Brain microvascular endothelial cell (primary cell): ENCODE data around the gene C1orf174.
A peak's percentile ranks its signal among the peaks of the same experiment; 100 is the strongest.

Experiments
- DNase-seq: peaks from one replicate; pipeline ENCODE4 v3.0.0-alpha.2; 2020
- H3K27ac ChIP-seq: fragments of 250-450 bp; sonication (Bioruptor Pico); 2 replicates; pipeline ENCODE4 v1.5.1; 2020; ENCODE audit warnings: mild to moderate bottlenecking, moderate library complexity
- H3K27me3 ChIP-seq: fragments of 250-450 bp; sonication (Bioruptor Pico); replicated peaks from 2 replicates; pipeline ENCODE4 v1.5.1; 2020; ENCODE audit warnings: mild to moderate bottlenecking
- H3K36me3 ChIP-seq: fragments of 250-450 bp; sonication (Bioruptor Pico); replicated peaks from 2 replicates; pipeline ENCODE4 v1.5.1; 2020; ENCODE audit warnings: mild to moderate bottlenecking
- H3K4me3 ChIP-seq: 2 replicates; pipeline ENCODE4 v1.5.1; 2011; ENCODE audit warnings: low read depth, mild to moderate bottlenecking, control low read depth, low read length, moderate library complexity
- in situ Hi-C: cut with HindIII; loops from 2 replicates; pipeline ENCODE4 v1.10.0; 2017; ENCODE audit warnings: low sequenced_read_pairs, low pct_ligation_motif_present
- TF ChIP-seq, protein P1 (sequence below): IDR thresholded peaks from 2 replicates; pipeline ENCODE4 v1.5.1; 2011; ENCODE audit warnings: low read depth, mild to moderate bottlenecking, moderate library complexity, low read length, control low read depth, inconsistent platforms; ENCODE audit errors: missing control alignments

Gene C1orf174

DNA sequence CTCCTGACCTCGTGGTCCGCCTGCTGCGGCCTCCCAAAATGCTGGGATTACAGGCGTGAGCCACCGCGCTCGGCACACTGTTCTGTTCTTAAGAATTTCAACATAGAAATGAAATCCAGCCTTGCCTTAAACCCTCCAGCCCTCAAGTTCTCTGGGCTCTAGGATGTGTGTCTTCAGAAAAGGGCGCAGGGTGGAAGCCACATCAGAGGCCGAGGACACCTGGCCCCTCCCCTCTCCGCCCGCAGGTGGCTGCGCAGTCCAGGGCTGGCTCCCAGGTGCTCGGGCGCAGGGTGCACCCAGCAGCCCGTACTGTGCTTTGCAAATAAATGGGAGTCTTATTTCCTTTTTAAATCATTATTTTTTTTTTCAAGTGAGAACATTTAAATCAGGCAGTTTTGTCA, 2.0 kb upstream of the C1orf174 start:
- no peak for DNase-seq
- TF ChIP-seq, protein P1, sequence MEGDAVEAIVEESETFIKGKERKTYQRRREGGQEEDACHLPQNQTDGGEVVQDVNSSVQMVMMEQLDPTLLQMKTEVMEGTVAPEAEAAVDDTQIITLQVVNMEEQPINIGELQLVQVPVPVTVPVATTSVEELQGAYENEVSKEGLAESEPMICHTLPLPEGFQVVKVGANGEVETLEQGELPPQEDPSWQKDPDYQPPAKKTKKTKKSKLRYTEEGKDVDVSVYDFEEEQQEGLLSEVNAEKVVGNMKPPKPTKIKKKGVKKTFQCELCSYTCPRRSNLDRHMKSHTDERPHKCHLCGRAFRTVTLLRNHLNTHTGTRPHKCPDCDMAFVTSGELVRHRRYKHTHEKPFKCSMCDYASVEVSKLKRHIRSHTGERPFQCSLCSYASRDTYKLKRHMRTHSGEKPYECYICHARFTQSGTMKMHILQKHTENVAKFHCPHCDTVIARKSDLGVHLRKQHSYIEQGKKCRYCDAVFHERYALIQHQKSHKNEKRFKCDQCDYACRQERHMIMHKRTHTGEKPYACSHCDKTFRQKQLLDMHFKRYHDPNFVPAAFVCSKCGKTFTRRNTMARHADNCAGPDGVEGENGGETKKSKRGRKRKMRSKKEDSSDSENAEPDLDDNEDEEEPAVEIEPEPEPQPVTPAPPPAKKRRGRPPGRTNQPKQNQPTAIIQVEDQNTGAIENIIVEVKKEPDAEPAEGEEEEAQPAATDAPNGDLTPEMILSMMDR = no peak
- Histone ChIP-seq H3K27me3 (no peaks in the 10 kb centered on the region), H3K36me3 (no peaks in the 10 kb centered on the region), H3K27ac (no peak overlapping the region), H3K4me3 (no peak overlapping the region)
- in situ Hi-C loops = no loop called here

DNA sequence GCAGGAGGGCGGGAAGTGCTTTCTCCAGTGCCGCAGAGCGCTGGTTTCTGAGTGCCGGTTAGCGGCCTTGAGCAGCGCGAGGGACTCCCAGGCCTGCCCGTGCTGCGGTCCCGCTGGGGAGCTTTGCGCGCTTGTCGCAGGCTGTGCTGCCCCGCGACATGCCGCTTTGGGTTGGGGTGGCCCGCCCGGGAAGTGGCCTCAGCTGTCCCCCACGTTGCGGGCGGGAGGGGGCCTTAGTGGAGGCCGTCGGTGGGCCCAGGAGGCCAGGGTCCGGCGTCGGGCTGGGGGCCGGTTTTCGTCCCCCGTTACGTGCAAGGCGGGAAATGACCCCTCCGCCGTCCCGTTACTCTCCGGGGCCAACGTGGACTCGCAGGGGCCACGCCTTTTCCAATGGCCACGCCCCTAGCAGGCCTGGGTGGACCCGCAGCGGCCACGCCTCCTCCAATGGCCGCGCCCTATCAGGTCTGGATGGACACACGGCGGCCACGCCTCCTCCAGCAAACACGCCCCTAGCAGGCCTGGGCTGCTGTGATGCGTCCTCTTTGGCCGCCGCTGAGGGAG, 977 bp upstream of the C1orf174 start:
- TF ChIP-seq, protein P1 = no peak

DNA sequence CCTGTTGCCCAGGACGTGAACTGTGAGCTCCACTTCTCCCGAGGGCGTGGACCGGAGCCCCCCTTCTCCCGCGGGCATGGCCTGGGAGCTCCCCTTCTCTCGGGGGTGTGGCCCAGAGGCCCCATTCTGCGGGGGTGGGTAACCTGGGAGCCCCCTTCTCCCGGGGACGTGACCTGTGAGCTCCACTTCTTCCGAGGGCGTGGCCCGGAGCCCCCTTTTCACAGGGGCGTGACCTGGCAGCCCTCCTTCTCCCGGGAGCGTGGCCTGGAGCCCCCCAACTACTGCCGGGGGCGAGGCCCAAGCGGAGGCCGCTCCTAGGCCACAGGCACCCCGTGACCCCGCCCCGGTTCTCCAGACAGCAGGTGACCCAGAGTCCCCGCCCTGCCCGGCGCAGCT, 320 bp downstream of the C1orf174 start:
- H3K27me3 ChIP-seq = no peaks in the 10 kb centered on the region
- H3K4me3 ChIP-seq = peak overlapping the region; percentile 90
- H3K27ac ChIP-seq = peak overlapping the region; percentile 83
- H3K36me3 ChIP-seq = peaks cover 3% of the 10 kb centered on the region
- TF ChIP-seq, protein P1 = no peak
- no peak for DNase-seq
- in situ Hi-C loops = no loop called here

More for the DNA sequence above, 977 bp upstream of the C1orf174 start:
- H3K36me3 ChIP-seq = no peaks in the 10 kb centered on the region
- in situ Hi-C loops = no loop called here
- peak; percentile 96 for DNase-seq
- H3K27ac ChIP-seq = peak overlapping the region; percentile 83
- peak overlapping the region; percentile 90 for H3K4me3 ChIP-seq
- H3K27me3 ChIP-seq = no peaks in the 10 kb centered on the region

DNA sequence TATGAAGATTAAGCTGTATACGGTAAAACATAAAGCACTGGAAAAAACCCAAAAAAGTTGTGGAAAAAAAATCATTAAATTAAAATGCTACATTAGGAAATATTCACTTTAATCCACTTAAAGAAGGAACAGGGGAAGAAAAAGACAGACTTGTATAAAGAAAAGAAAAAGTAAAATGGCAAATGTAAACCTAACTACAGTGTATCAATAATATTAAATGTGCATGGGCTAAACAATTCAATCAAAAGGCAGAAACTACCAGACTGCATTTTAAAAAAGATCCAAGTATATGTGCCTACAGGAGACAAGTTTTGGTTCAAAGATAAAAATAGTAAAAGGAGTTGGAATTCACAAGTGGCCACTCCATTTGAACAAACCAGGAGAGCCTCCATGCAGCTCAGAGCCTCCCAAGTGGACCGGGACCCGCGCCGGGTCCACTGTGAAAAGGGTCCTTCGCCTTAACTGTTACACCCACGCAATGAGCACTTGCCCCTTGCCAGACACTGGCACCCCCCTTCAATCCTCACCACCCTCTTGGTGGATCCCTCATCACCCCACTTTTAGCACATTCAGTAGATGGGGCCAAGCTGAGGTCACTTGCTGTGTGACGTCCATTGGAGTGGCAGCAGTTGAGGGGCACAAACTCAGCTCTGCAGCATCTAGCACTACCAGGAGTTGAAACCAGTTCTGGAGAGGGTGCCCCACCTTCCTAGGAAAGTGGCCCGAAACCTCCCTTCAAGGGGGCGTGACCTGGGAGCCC, 898 bp downstream of the C1orf174 start:
- TF ChIP-seq, protein P1 = peak; percentile 44
- peak overlapping the region; percentile 90 for H3K4me3 ChIP-seq

DNA sequence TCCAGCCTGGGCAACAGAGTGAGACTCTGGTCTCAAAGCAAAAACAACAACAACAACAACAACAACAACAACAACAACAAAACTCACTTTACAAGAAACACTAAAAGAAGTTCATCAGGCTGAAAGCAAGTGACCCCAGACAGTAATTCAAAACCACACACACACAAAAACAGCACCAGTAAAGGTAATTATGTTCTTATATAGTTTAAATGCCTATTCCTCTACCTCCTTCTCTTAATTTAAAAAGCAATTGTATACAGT, 1.7 kb downstream of the C1orf174 start:
- in situ Hi-C loops = no loop called here
- DNase-seq = no peak
- H3K4me3 ChIP-seq = no peak overlapping the region
- H3K36me3 ChIP-seq = peaks cover 3% of the 10 kb centered on the region
- no peaks in the 10 kb centered on the region for H3K27me3 ChIP-seq
- TF ChIP-seq, protein P1 = no peak
- no peak overlapping the region for H3K27ac ChIP-seq

More for the DNA sequence above, 898 bp downstream of the C1orf174 start:
- DNase-seq = no peak
- peak overlapping the region; percentile 83 for H3K27ac ChIP-seq
- H3K27me3 ChIP-seq = no peaks in the 10 kb centered on the region
- peaks cover 3% of the 10 kb centered on the region for H3K36me3 ChIP-seq
- in situ Hi-C loops = no loop called here
